HCT116 (cell line): ENCODE data around the gene MYO1A. TPM values are rescaled to one million over a fixed set of nuclear protein-coding genes. Genes with fewer than 3 reads are reported as not detected.

Source experiments
- ATAC-seq: fragments of 200-7000 bp; cut with Tn5 transposase; 2 replicates; pipeline ENCODE4 v1.9.1; 2020; ENCODE audit warnings: mild to moderate bottlenecking, moderate library complexity
- BruUV-seq: library from RNA; stranded (reverse); fragments of 400-500 nt; replicated peaks from 2 replicates; lab custom pipeline; 2021; lab: Mats Ljungman, UMichigan
- CTCF ChIA-PET: fragments of 300-600 bp; sonication (Branson Sonifier 250); formaldehyde crosslinking; loops from one replicate; lab custom pipeline; 2021; ENCODE audit warnings: antibody characterized with exemption; lab: Charles Lee
- POLR2A ChIA-PET: fragments of 300-600, 350-600 bp; sonication (Branson Sonifier 250); formaldehyde crosslinking; loops from one replicate; lab custom pipeline; 2021; ENCODE audit warnings: antibody characterized with exemption; lab: Charles Lee
- RAD21 ChIA-PET, 2 experiments: fragments of 300-600 bp; sonication (Branson Sonifier 250); formaldehyde crosslinking; loops; one replicate each; lab custom pipeline; 2023; ENCODE audit warnings: low total read pairs in 2 of 2; ENCODE audit not compliant: uncharacterized antibody in 2 of 2, unreplicated experiment in 2 of 2, low non-redundant PET in 1 of 2; lab: Charles Lee
- DNase-seq: peaks from one replicate; pipeline ENCODE4 v3.0.0-alpha.2; 2010; ENCODE audit warnings: low read depth, low spot score
- H2AFZ ChIP-seq: fragments of 200-600 bp; shearing (Covaris generic), sonication (generic); 2 replicates; pipeline ENCODE4 v1.6.1; 2017; ENCODE audit warnings: low read depth, mixed run types, mixed read lengths, antibody characterized with exemption, low read length; ENCODE audit not compliant: poor library complexity, severe bottlenecking
- H3K27ac ChIP-seq: 2 replicates; pipeline ENCODE4 v1.5.1; 2012; ENCODE audit warnings: low read depth, low read length
- H3K27me3 ChIP-seq: fragments of 200-600 bp; sonication (generic); 2 replicates; pipeline ENCODE4 v1.6.1; 2016; ENCODE audit warnings: mixed run types, low read length, mixed read lengths; ENCODE audit not compliant: insufficient read depth
- H3K36me3 ChIP-seq, 2 experiments: fragments of 200-500 bp in 1 of 2; fragments of 200-600 bp in 1 of 2; sonication (Bioruptor generic) in 1 of 2; sonication (generic) in 1 of 2; 2 replicates each; pipeline versions ENCODE4 v1.5.1 to v1.6.1; 2014 to 2016; ENCODE audit warnings: low read length in 2 of 2, inconsistent platforms in 1 of 2, mixed read lengths in 1 of 2, mixed run types in 1 of 2; ENCODE audit not compliant: insufficient read depth in 2 of 2, control insufficient read depth in 1 of 2
- H3K4me1 ChIP-seq, 2 experiments: fragments of 200-600 bp in 1 of 2; sonication (generic) in 1 of 2; 2 replicates each; pipeline versions ENCODE4 v1.5.1 to v1.6.1; 2012 to 2017; ENCODE audit warnings: low read length in 2 of 2, inconsistent platforms in 1 of 2, mild to moderate bottlenecking in 1 of 2, mixed read lengths in 1 of 2, mixed run types in 1 of 2, moderate library complexity in 1 of 2; ENCODE audit not compliant: insufficient read depth in 2 of 2, control insufficient read depth in 1 of 2
- H3K4me2 ChIP-seq: fragments of 200-600 bp; sonication (generic); 2 replicates; pipeline ENCODE4 v1.6.1; 2017; ENCODE audit warnings: mixed run types, low read length, mixed read lengths
- H3K4me3 ChIP-seq, 2 experiments: fragments of 200-600 bp in 1 of 2; sonication (generic) in 1 of 2; replicated peaks in 1 of 2; 2 replicates each; pipeline ENCODE4 v1.5.1; 2011 to 2016; ENCODE audit warnings: low read length in 2 of 2, control low read depth in 1 of 2, low read depth in 1 of 2, mild to moderate bottlenecking in 1 of 2, mixed read lengths in 1 of 2, mixed run types in 1 of 2
- H3K79me2 ChIP-seq: fragments of 200-600 bp; sonication (generic); 2 replicates; pipeline ENCODE4 v1.6.1; 2017; ENCODE audit warnings: mild to moderate bottlenecking, mixed run types, low read length, moderate library complexity, mixed read lengths; ENCODE audit not compliant: insufficient read depth
- H3K9ac ChIP-seq: fragments of 200-600 bp; sonication (generic); 2 replicates; pipeline ENCODE4 v1.6.1; 2016; ENCODE audit warnings: low read length, mixed read lengths
- H3K9me2 ChIP-seq: fragments of 200-600 bp; sonication (generic), shearing (Covaris generic); 2 replicates; pipeline ENCODE4 v1.6.1; 2017; ENCODE audit warnings: mixed run types, mild to moderate bottlenecking, moderate library complexity; ENCODE audit not compliant: insufficient read depth
- H3K9me3 ChIP-seq, 2 experiments: fragments of 200-500 bp in 1 of 2; fragments of 200-600 bp in 1 of 2; sonication (Bioruptor generic) in 1 of 2; sonication (generic) in 1 of 2; 2 replicates each; pipeline ENCODE4 v1.6.1; 2014 to 2017; ENCODE audit warnings: low read length in 2 of 2, mixed read lengths in 2 of 2, inconsistent platforms in 1 of 2, low read depth in 1 of 2, mild to moderate bottlenecking in 1 of 2, mixed run types in 1 of 2, moderate library complexity in 1 of 2; ENCODE audit not compliant: control insufficient read depth in 1 of 2, insufficient read depth in 1 of 2
- H4K20me1 ChIP-seq: fragments of 200-600 bp; sonication (generic), shearing (Covaris generic); 2 replicates; pipeline ENCODE4 v1.6.1; 2017; ENCODE audit warnings: mixed run types, mild to moderate bottlenecking, moderate library complexity; ENCODE audit not compliant: insufficient read depth
- CBX3 ChIP-seq: IDR thresholded peaks from 2 replicates; pipeline ENCODE4 v1.6.1; 2012; ENCODE audit warnings: low read depth
- ELF1 ChIP-seq: IDR thresholded peaks from 2 replicates; pipeline ENCODE4 v1.6.1; 2012; ENCODE audit warnings: low read depth, borderline replicate concordance
- JUND ChIP-seq: IDR thresholded peaks from 2 replicates; pipeline ENCODE4 v1.6.1; 2012
- MAX ChIP-seq: IDR thresholded peaks from 2 replicates; pipeline ENCODE4 v1.6.1; 2012
- POLR2A ChIP-seq: IDR thresholded peaks from 2 replicates; pipeline ENCODE4 v1.7.0; 2011; ENCODE audit warnings: borderline replicate concordance; ENCODE audit not compliant: insufficient read depth, insufficient read length; ENCODE audit errors: extremely low read depth
- RAD21 ChIP-seq: IDR thresholded peaks from 2 replicates; pipeline ENCODE4 v1.6.1; 2012; ENCODE audit warnings: low read depth, mild to moderate bottlenecking
- REST ChIP-seq: IDR thresholded peaks from 2 replicates; pipeline ENCODE4 v1.6.1; 2012; ENCODE audit warnings: low read depth
- SP1 ChIP-seq: IDR thresholded peaks from 2 replicates; pipeline ENCODE4 v1.6.1; 2012; ENCODE audit warnings: low read depth
- SRF ChIP-seq: IDR thresholded peaks from 2 replicates; pipeline ENCODE4 v1.6.1; 2012; ENCODE audit warnings: low read depth
- ZFX ChIP-seq: fragments of 450-650 bp; IDR thresholded peaks from 2 replicates; pipeline ENCODE4 v1.6.1; 2017
- intact Hi-C: fragments of 100-400 bp; cut with micrococcal nuclease; formaldehyde crosslinking; loops from 2 replicates; pipeline ENCODE4 v1.10.0; 2022
- total RNA-seq: library from RNA; stranded (reverse); gene quantifications from one replicate; pipeline ENCODE4 v1.2.1, GENCODE V29; 2021; ENCODE audit not compliant: unreplicated experiment

The MYO1A gene
- total RNA-seq, 1 experiment from 2014 or later = 0.76 TPM

- TF ChIP-seq SRF (no peak), REST (no peak), JUND (no peak), SP1 (no peak), POLR2A (no peak), ELF1 (no peak)
Observed at GRCh38 chr12:57090490-57090889, 40.6 kb upstream of the MYO1A start (continued).

GRCh38 chr12:57089271-57090245 is 39.6 kb upstream of the MYO1A start:
- no peak for DNase-seq
- intact Hi-C loops = loop anchor here (1.0 to 5.0 kb wide), 2 partner anchors 21 to 373 kb away; no protein-coding TSS in a partner anchor
- RAD21 ChIA-PET = interaction anchor here in 1 of 2 experiments (1.1 kb wide), 1 partner anchor 58 kb away, joined by 4 read pairs; no protein-coding TSS in a partner anchor

More at GRCh38 chr12:57089271-57090245, 39.6 kb upstream of the MYO1A start:
- H3K9me2 ChIP-seq = no peaks in the 10 kb centered on the region
- TSS peak; percentile 17 for BruUV-seq
- H3K4me2 ChIP-seq = peak overlapping the region; percentile 90
- CTCF ChIA-PET = interaction anchor here (0.9 to 1.5 kb wide), 2 partner anchors 20 to 86 kb away, joined by 3 to 5 read pairs; no protein-coding TSS in a partner anchor
- no peak overlapping the region for H2AFZ ChIP-seq
- peak overlapping the region; percentile 61 to 90 for H3K4me3 ChIP-seq
- H3K27ac ChIP-seq = peak overlapping the region; percentile 97
- no peak for ATAC-seq
- peak overlapping the region; percentile 91 for H3K9ac ChIP-seq
- H3K4me1 ChIP-seq = peaks cover 44 to 79% of the 10 kb centered on the region in 2 experiments
- no peaks in the 10 kb centered on the region for H3K27me3 ChIP-seq
- peaks cover 12 to 23% of the 10 kb centered on the region in 2 experiments; a peak in 3 of 4 replicates for H3K36me3 ChIP-seq
- no peaks in the 10 kb centered on the region for H3K9me3 ChIP-seq
- H4K20me1 ChIP-seq = no peaks in the 10 kb centered on the region
- H3K79me2 ChIP-seq = peaks cover 38% of the 10 kb centered on the region
- TF ChIP-seq JUND (no peak), ELF1 (no peak), CBX3 (no peak), MAX (no peak), ZFX (0 out of 2 replicates have a peak, but pooled peaks have one; percentile 20), RAD21 (no peak), SP1 (no peak)
- POLR2A ChIA-PET = interaction anchor here (0.6 to 4.8 kb wide), 3 partner anchors 11 to 22 kb away, joined by 3 to 50 read pairs (median 23); partner anchors contain the start of genes NEMP1 and STAT6
